Parietal lobe (tissue), 1 donor: ENCODE data around the gene LRPAP1. TPM values are rescaled to one million over a fixed set of nuclear protein-coding genes. Genes with fewer than 3 reads are reported as not detected.

Source experiments
- total RNA-seq: library from RNA; depleted of rRNA; stranded (reverse); fragments of >200 nt; gene quantifications from one replicate; pipeline ENCODE4 v1.2.3, GENCODE V29; 2014

Gene LRPAP1, protein sequence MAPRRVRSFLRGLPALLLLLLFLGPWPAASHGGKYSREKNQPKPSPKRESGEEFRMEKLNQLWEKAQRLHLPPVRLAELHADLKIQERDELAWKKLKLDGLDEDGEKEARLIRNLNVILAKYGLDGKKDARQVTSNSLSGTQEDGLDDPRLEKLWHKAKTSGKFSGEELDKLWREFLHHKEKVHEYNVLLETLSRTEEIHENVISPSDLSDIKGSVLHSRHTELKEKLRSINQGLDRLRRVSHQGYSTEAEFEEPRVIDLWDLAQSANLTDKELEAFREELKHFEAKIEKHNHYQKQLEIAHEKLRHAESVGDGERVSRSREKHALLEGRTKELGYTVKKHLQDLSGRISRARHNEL
- 18.2 TPM for total RNA-seq

DNA sequence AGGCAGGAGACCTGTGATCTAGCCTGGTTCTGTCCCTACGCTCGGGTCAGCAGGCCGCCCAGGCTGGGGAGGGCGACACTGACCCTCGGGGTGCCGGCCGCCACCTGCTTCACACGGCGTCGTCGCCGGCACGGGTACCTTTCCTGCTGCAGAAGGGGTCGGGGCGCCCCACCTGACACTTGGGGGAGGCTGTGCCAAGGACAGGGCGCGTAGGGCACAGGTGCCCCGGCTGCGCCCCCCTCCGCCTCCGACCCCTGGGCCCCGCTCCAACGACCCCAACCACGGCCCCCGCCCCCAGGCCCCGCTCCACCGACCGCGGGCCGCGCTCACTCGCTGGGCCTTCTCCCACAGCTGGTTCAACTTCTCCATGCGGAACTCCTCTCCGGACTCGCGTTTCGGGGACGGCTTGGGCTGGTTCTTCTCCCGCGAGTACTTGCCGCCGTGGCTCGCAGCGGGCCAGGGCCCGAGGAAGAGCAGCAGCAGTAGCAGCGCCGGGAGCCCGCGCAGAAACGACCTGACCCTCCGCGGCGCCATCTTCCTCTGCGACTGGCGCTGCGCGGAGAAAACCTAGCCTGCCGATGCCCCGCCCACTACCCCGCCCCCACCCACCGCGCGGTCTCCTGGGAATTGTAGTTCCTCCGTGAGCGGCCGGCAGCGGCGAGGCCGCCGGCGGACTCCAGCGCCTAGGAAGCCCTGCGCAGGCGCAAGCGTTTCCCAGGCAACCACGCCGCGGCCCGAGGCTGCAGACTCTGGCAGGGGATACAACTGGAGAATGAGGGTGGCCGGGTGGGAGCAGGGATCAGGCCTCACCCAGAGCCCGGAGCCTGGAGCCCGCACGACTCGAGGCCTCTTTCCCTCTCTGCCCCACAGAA lies at the start of gene LRPAP1:
LRPAP1 (minus strand) TSS at position 544 of the 872 bp plus-strand sequence; CDS start at position 534, 10 bp downstream.

GRCh38 chr4:3462790-3463415 lies 69.3 kb downstream of the LRPAP1 start, which contains the start of gene DOK7:
Gene DOK7, plus strand, starts transcription at chr4:3463306. Its CDS starts 70 bp downstream, at chr4:3463376.

Other genes with a start within 250 kb of the LRPAP1 start
- 133 TPM for gene RGS12, start 239.4 kb downstream of the LRPAP1 start, total RNA-seq
- gene HGFAC, start 90.5 kb downstream of the LRPAP1 start, total RNA-seq: 8.8 TPM
- gene DOK7, start 69.1 kb downstream of the LRPAP1 start, total RNA-seq: 0.63 TPM
- gene ADRA2C, start 234.0 kb upstream of the LRPAP1 start, total RNA-seq: 2.2 TPM